Trophoblast cell (in vitro differentiated cells and primary cell): ENCODE results near the gene VILL.

Experiments used
- DNase-seq, 2 donors: peaks; one replicate each; pipeline ENCODE4 v3.0.0-alpha.2; 2016
- H2AFZ ChIP-seq: 2 replicates; pipeline ENCODE4 v1.6.1; 2013; ENCODE audit warnings: low read length, moderate library complexity, mild to moderate bottlenecking; ENCODE audit not compliant: insufficient read depth, poor library complexity
- H2AK5ac ChIP-seq: 2 replicates; pipeline ENCODE4 v1.6.1; 2013; ENCODE audit warnings: mild to moderate bottlenecking, low read length
- H2BK120ac ChIP-seq: 2 replicates; pipeline ENCODE4 v1.6.1; 2013; ENCODE audit warnings: low read length, mild to moderate bottlenecking, moderate library complexity; ENCODE audit not compliant: insufficient read depth, poor library complexity
- H2BK12ac ChIP-seq: 2 replicates; pipeline ENCODE4 v1.6.1; 2013; ENCODE audit warnings: mild to moderate bottlenecking, low read length, moderate library complexity
- H2BK5ac ChIP-seq: 2 replicates; pipeline ENCODE4 v1.6.1; 2013; ENCODE audit warnings: low read length, low read depth, moderate library complexity, mild to moderate bottlenecking; ENCODE audit not compliant: poor library complexity
- H3K14ac ChIP-seq: 2 replicates; pipeline ENCODE4 v1.6.1; 2013; ENCODE audit warnings: mild to moderate bottlenecking, low read length
- H3K18ac ChIP-seq: 2 replicates; pipeline ENCODE4 v1.6.1; 2013; ENCODE audit warnings: mild to moderate bottlenecking, low read length
- H3K23ac ChIP-seq: 2 replicates; pipeline ENCODE4 v1.6.1; 2013; ENCODE audit warnings: low read length
- H3K27ac ChIP-seq: 2 replicates; pipeline ENCODE4 v1.5.1; 2013; ENCODE audit warnings: low read depth, mild to moderate bottlenecking, inconsistent platforms, low read length, moderate library complexity
- H3K27me3 ChIP-seq: 2 replicates; pipeline ENCODE4 v1.6.1; 2013; ENCODE audit warnings: inconsistent platforms, mild to moderate bottlenecking, low read length, moderate library complexity; ENCODE audit not compliant: insufficient read depth
- H3K36me3 ChIP-seq, 2 experiments: 1 replicate in 1 of 2; 2 replicates in 1 of 2; pipeline ENCODE4 v1.6.1; 2013; ENCODE audit warnings: low read length in 2 of 2, mild to moderate bottlenecking in 2 of 2, moderate library complexity in 1 of 2; ENCODE audit not compliant: insufficient read depth in 2 of 2, control insufficient read depth in 1 of 2
- H3K4ac ChIP-seq: 2 replicates; pipeline ENCODE4 v1.6.1; 2013; ENCODE audit warnings: low read depth, mild to moderate bottlenecking, low read length, moderate library complexity
- H3K4me1 ChIP-seq, 2 experiments: 1 replicate in 1 of 2; 2 replicates in 1 of 2; pipeline ENCODE4 v1.6.1; 2013; ENCODE audit warnings: low read length in 2 of 2, mild to moderate bottlenecking in 2 of 2, moderate library complexity in 1 of 2; ENCODE audit not compliant: insufficient read depth in 2 of 2, control insufficient read depth in 1 of 2
- H3K4me2 ChIP-seq: 2 replicates; pipeline ENCODE4 v1.6.1; 2013; ENCODE audit warnings: inconsistent platforms, mild to moderate bottlenecking, low read length, moderate library complexity
- H3K4me3 ChIP-seq: 2 replicates; pipeline ENCODE4 v1.5.1; 2013; ENCODE audit warnings: mild to moderate bottlenecking, low read depth, low read length, inconsistent platforms
- H3K79me1 ChIP-seq: one replicate; pipeline ENCODE4 v1.6.1; 2013; ENCODE audit warnings: low read length
- H3K79me2 ChIP-seq: 2 replicates; pipeline ENCODE4 v1.6.1; 2013; ENCODE audit warnings: low read length, mild to moderate bottlenecking; ENCODE audit not compliant: control insufficient read depth, insufficient read depth, poor library complexity
- H3K9ac ChIP-seq: 2 replicates; pipeline ENCODE4 v1.6.1; 2013; ENCODE audit warnings: mild to moderate bottlenecking, low read length
- H3K9me3 ChIP-seq: 2 replicates; pipeline ENCODE4 v1.6.1; 2013; ENCODE audit warnings: low read depth, mild to moderate bottlenecking, control low read depth, inconsistent platforms, low read length; ENCODE audit not compliant: insufficient read depth
- H4K12ac ChIP-seq: 2 replicates; pipeline ENCODE4 v1.6.1; 2013; ENCODE audit warnings: low read depth, mild to moderate bottlenecking, low read length, moderate library complexity
- H4K8ac ChIP-seq: 2 replicates; pipeline ENCODE4 v1.6.1; 2013; ENCODE audit warnings: low read depth, mild to moderate bottlenecking, low read length, moderate library complexity
- H4K91ac ChIP-seq: one replicate; pipeline ENCODE4 v1.6.1; 2013; ENCODE audit warnings: low read depth, mild to moderate bottlenecking, low read length, moderate library complexity
- WGBS: extraction: QIAGEN DNeasy Blood & Tissue Kit; methylation state at CpG from one replicate; pipeline ENCODE4 v1.1.7; 2013; ENCODE audit warnings: missing lambda C conversion rate; ENCODE audit not compliant: insufficient read length, insufficient coverage; ENCODE audit errors: extremely low coverage; 5-methylcytosine and 5-hydroxymethylcytosine counted together

Gene VILL

DNA sequence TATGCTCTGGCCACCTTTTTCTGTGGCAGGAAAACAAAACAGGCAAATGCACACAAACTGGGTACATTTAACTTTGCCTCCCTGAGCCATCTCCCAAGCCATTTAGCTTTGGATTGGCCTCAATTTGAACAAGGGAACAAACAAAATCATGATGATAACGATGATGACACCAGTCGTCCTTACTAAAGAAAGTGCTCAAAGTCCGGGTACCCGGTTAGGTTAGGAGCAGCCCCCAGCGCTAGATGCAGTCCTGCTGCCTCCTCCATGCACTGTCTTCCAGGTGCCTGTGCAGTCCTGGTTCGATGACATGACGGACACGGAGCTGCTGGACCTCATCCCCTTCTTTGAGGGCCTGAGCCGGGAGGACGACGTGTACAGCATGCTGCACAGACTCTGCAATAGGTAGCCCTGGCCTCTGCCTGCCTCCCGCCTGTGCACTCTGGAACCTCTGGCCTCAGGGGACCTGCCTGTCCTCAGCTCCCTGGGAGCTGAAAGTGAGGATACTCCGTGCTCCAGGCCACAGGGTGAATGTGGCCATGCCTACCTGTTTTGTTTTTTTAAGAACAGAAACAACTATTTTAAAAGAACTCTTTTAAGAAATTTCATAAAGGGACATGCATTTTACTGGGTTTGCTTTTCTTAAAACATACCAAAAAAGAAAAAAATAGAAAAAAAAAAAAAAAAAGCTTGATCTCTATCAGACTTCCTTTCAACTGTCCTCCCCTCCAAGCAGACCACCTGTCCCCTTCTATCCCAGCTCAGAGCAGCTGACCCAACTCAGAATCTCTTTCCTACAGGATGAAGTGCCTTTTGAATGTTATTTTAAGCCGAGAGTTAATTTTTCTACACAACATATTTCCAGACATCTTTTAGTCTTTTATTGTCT is 9.9 kb upstream of the VILL start:
- no peak overlapping the region for H3K23ac ChIP-seq
- H3K4me3 ChIP-seq = no peak overlapping the region

DNA sequence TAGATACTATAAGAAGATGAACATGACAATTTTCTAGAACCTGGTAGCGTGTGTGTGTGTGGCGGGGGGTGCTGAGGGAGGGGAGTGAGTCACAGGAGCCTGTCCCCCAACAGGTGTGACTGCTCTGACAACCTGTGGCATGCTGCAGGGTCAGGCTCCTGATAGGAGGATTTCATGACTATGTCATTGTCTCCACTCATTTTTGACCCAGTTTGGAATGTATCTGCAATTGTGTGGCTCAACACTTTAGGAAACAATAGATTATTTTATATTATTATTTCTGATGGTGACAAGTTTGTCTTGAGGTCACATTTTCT is 9.3 kb upstream of the VILL start:
- H3K14ac ChIP-seq = no peak overlapping the region
- no peak overlapping the region for H3K23ac ChIP-seq
- H3K27me3 ChIP-seq = no peaks in the 10 kb centered on the region
- H3K4me3 ChIP-seq = no peak overlapping the region
- H3K79me1 ChIP-seq = no peaks in the 10 kb centered on the region
- H2BK120ac ChIP-seq = no peak overlapping the region
- no peak overlapping the region for H2BK5ac ChIP-seq
- H4K8ac ChIP-seq = no peak overlapping the region
- no peak overlapping the region for H4K91ac ChIP-seq
- H3K9ac ChIP-seq = no peak overlapping the region
- no peak overlapping the region for H3K4me2 ChIP-seq
- H3K79me2 ChIP-seq = no peaks in the 10 kb centered on the region
- H2AK5ac ChIP-seq = no peak overlapping the region
- WGBS = no CpG with 5 or more reads among the region's 2 CpGs
- H2AFZ ChIP-seq = no peak overlapping the region
- peaks cover 4 to 16% of the 10 kb centered on the region in 2 experiments for H3K36me3 ChIP-seq
- H3K4ac ChIP-seq = no peak overlapping the region
- H4K12ac ChIP-seq = no peak overlapping the region
- H3K18ac ChIP-seq = no peak overlapping the region
- peak in 1 of 2 donors; percentile 8 for DNase-seq
- peaks cover 0 to 2% of the 10 kb centered on the region in 2 experiments for H3K4me1 ChIP-seq
- no peak overlapping the region for H2BK12ac ChIP-seq
- H3K27ac ChIP-seq = no peak overlapping the region
- no peaks in the 10 kb centered on the region for H3K9me3 ChIP-seq

More for the DNA sequence above, 9.9 kb upstream of the VILL start:
- Histone ChIP-seq H3K9me3 (no peaks in the 10 kb centered on the region), H2BK120ac (no peak overlapping the region), H3K4me1 (peaks cover 0 to 2% of the 10 kb centered on the region in 2 experiments), H2AFZ (no peak overlapping the region), H3K79me2 (no peaks in the 10 kb centered on the region), H3K4ac (no peak overlapping the region), H4K91ac (no peak overlapping the region), H3K36me3 (peaks cover 9 to 17% of the 10 kb centered on the region in 2 experiments), H4K8ac (no peak overlapping the region), H3K27me3 (no peaks in the 10 kb centered on the region), H3K9ac (no peak overlapping the region), H4K12ac (no peak overlapping the region), H3K4me2 (no peak overlapping the region), H2BK5ac (no peak overlapping the region), H3K79me1 (no peaks in the 10 kb centered on the region), H3K27ac (no peak overlapping the region), H3K14ac (no peak overlapping the region), H2AK5ac (no peak overlapping the region), H2BK12ac (no peak overlapping the region), H3K18ac (no peak overlapping the region)
- no CpG with 5 or more reads among the region's 14 CpGs for whole genome bisulfite sequencing
- no peak for DNase-seq

DNA sequence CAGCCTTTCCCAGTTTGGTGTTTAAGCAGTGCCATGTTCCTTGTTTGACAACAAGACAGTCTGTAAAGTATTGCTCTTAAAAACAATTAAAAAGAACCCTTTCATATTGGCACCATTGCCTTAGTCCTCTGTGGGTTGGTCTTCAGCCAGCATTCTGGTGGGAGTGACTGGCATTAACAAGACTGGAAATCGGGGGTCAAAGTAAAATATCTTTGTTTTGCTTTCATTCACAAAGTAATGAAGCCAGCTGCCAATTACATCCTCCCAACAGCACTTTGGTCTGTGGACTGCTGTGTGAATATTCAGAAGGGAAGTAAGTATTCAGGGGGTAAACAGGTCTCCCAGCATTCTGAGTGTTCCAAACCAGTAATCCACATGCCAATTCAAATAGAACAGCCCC is 8.3 kb upstream of the VILL start:
- Histone ChIP-seq H3K9me3 (no peaks in the 10 kb centered on the region), H3K79me2 (no peaks in the 10 kb centered on the region), H2AFZ (no peak overlapping the region), H3K4ac (no peak overlapping the region), H3K79me1 (no peaks in the 10 kb centered on the region), H3K27me3 (no peaks in the 10 kb centered on the region), H3K9ac (no peak overlapping the region), H3K36me3 (peaks cover 4 to 12% of the 10 kb centered on the region in 2 experiments), H3K4me3 (no peak overlapping the region), H3K4me1 (peaks cover 0 to 2% of the 10 kb centered on the region in 2 experiments), H2BK5ac (no peak overlapping the region), H3K18ac (no peak overlapping the region), H4K12ac (no peak overlapping the region), H3K4me2 (no peak overlapping the region), H3K27ac (no peak overlapping the region), H3K14ac (no peak overlapping the region), H3K23ac (no peak overlapping the region), H4K8ac (no peak overlapping the region), H4K91ac (no peak overlapping the region), H2AK5ac (no peak overlapping the region), H2BK120ac (no peak overlapping the region), H2BK12ac (no peak overlapping the region)
- no peak for DNase-seq
- WGBS = no CpG with 5 or more reads among the region's 1 CpG

DNA sequence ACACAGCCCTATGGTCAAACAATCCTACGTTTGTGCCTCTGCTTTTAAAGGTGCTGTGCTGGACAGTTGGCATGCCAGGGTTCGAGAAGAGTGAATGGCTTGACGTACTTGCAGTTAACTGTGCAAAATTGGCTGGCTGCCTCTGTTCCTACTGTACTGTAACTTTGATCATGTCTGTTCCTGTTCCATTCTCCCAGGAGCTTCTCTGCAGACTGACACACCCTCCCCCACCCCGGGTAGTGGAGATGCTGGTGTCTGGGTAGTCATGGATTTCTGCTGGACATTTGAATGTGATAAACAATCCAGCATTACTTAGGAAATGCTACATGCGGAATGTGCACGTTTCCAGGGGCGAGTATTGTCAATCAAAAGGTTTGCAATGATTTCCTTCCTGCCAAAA is 6.5 kb upstream of the VILL start:
- peaks cover 4 to 12% of the 10 kb centered on the region in 2 experiments for H3K36me3 ChIP-seq
- no peak overlapping the region for H3K27ac ChIP-seq
- H3K23ac ChIP-seq = no peak overlapping the region
- no peaks in the 10 kb centered on the region for H3K79me1 ChIP-seq
- no peak overlapping the region for H2AFZ ChIP-seq
- H3K4me2 ChIP-seq = no peak overlapping the region
- no peak overlapping the region for H3K9ac ChIP-seq
- H4K12ac ChIP-seq = no peak overlapping the region
- WGBS = no CpG with 5 or more reads among the region's 7 CpGs
- no peak overlapping the region for H2BK120ac ChIP-seq
- no peak overlapping the region for H3K18ac ChIP-seq
- H3K79me2 ChIP-seq = no peaks in the 10 kb centered on the region
- H3K9me3 ChIP-seq = no peaks in the 10 kb centered on the region
- no peak overlapping the region for H2BK5ac ChIP-seq
- DNase-seq = no peak
- no peak overlapping the region for H3K4me3 ChIP-seq
- H2AK5ac ChIP-seq = no peak overlapping the region
- H4K8ac ChIP-seq = no peak overlapping the region
- H3K4ac ChIP-seq = no peak overlapping the region
- H3K27me3 ChIP-seq = no peaks in the 10 kb centered on the region
- H3K14ac ChIP-seq = no peak overlapping the region
- H4K91ac ChIP-seq = no peak overlapping the region
- no peak overlapping the region for H2BK12ac ChIP-seq
- H3K4me1 ChIP-seq = peaks cover 0 to 2% of the 10 kb centered on the region in 2 experiments
